Neural progenitor cell (in vitro differentiated cells): ENCODE measurements around the gene CRYBB1.

Source experiments
- EZH2phosphoT487 ChIP-seq: fragments of 200-600 bp; sonication (generic); IDR thresholded peaks from 2 replicates; pipeline ENCODE4 v1.6.1; 2017; ENCODE audit warnings: antibody characterized with exemption
- TF ChIP-seq, protein P1 (sequence below): fragments of 200-600 bp; sonication (generic); IDR thresholded peaks from 2 replicates; pipeline ENCODE4 v1.5.1; 2017; ENCODE audit warnings: antibody characterized with exemption, mild to moderate bottlenecking

- TF ChIP-seq, protein P1, sequence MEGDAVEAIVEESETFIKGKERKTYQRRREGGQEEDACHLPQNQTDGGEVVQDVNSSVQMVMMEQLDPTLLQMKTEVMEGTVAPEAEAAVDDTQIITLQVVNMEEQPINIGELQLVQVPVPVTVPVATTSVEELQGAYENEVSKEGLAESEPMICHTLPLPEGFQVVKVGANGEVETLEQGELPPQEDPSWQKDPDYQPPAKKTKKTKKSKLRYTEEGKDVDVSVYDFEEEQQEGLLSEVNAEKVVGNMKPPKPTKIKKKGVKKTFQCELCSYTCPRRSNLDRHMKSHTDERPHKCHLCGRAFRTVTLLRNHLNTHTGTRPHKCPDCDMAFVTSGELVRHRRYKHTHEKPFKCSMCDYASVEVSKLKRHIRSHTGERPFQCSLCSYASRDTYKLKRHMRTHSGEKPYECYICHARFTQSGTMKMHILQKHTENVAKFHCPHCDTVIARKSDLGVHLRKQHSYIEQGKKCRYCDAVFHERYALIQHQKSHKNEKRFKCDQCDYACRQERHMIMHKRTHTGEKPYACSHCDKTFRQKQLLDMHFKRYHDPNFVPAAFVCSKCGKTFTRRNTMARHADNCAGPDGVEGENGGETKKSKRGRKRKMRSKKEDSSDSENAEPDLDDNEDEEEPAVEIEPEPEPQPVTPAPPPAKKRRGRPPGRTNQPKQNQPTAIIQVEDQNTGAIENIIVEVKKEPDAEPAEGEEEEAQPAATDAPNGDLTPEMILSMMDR = no peak
- no peak for TF ChIP-seq EZH2phosphoT487
These were observed 41.0 kb upstream of the CRYBB1 start for GRCh38 chr22:26658671-26659478.
